ENCODE measurements around the gene RFX4.

The RFX4 gene

GRCh38 chr12:106582641-106583230 lies at the start of gene RFX4:
Gene RFX4, plus strand, starts transcription at chr12:106583004. Its CDS starts 317 bp downstream, at chr12:106583321.
- DNase-seq: no peak

GRCh38 chr12:106541201-106541600 lies 41.6 kb upstream of the RFX4 start:
- DNase-seq: no peak

GRCh38 chr12:106551410-106551809 lies 31.4 kb upstream of the RFX4 start:
- DNase-seq: no peak

GRCh38 chr12:106552228-106552627 lies 30.6 kb upstream of the RFX4 start:
- DNase-seq: no peak

GRCh38 chr12:106564678-106565329 lies 18.0 kb upstream of the RFX4 start:
- DNase-seq: no peak

- no peak for DNase-seq
These were observed 16.0 kb upstream of the RFX4 start for GRCh38 chr12:106566771-106567170.

- no peak for DNase-seq
These were observed 9.6 kb upstream of the RFX4 start for GRCh38 chr12:106573239-106573638.

GRCh38 chr12:106576848-106577247 lies 6.0 kb upstream of the RFX4 start:
- no peak for DNase-seq

GRCh38 chr12:106580671-106581508 lies 1.9 kb upstream of the RFX4 start:
- DNase-seq: no peak

- DNase-seq: no peak
These were observed 1.1 kb upstream of the RFX4 start for GRCh38 chr12:106581543-106582248.

- no peak for DNase-seq
These were observed 584 bp upstream of the RFX4 start for GRCh38 chr12:106582249-106582591.

GRCh38 chr12:106583242-106584103 lies 669 bp downstream of the RFX4 start:
- no peak for DNase-seq

GRCh38 chr12:106584104-106585064 lies 1.6 kb downstream of the RFX4 start:
- no peak for DNase-seq

GRCh38 chr12:106585105-106585520 lies 2.3 kb downstream of the RFX4 start:
- no peak for DNase-seq

GRCh38 chr12:106585521-106586277 lies 2.9 kb downstream of the RFX4 start:
- DNase-seq: no peak

- DNase-seq: no peak
These were observed 3.5 kb downstream of the RFX4 start for GRCh38 chr12:106586278-106586802.

- DNase-seq: no peak
These were observed 4.2 kb downstream of the RFX4 start for GRCh38 chr12:106586803-106587684.

- DNase-seq: no peak
These were observed 6.0 kb downstream of the RFX4 start for GRCh38 chr12:106588771-106589170.

- no peak for DNase-seq
These were observed 7.8 kb downstream of the RFX4 start for GRCh38 chr12:106590601-106591000.
